ENCODE data around the gene EXOC3L2.

The EXOC3L2 gene

DNA sequence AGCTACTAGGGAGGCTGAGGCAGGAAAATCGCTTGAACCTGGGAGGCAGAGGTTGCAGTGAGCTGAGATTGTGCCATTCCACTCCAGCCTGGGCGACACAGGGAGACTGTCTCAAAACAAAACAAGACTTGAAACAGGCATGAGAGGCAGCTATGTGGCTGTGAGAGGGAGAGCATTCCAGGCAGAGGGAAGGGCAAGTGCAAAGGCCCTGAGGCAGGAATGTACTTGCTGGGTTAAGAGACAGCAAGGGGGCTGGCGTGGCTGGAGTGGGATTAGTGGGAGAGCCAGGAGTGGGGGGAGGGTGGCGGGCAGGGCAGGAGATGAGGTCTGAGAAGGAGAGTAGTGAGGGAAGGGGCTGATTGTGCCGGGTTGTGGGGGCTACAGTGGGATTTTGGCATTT, 21.3 kb downstream of the EXOC3L2 start:
- DNase-seq (ENCODE audit: insufficient read length, low spot score), result no peak
- no peak for FAIRE-seq

GRCh38 chr19:45222724-45223123, 22.5 kb downstream of the EXOC3L2 start:
- FAIRE-seq (no peak), DNase-seq (ENCODE audit: insufficient read length, low spot score) (no peak)

DNA sequence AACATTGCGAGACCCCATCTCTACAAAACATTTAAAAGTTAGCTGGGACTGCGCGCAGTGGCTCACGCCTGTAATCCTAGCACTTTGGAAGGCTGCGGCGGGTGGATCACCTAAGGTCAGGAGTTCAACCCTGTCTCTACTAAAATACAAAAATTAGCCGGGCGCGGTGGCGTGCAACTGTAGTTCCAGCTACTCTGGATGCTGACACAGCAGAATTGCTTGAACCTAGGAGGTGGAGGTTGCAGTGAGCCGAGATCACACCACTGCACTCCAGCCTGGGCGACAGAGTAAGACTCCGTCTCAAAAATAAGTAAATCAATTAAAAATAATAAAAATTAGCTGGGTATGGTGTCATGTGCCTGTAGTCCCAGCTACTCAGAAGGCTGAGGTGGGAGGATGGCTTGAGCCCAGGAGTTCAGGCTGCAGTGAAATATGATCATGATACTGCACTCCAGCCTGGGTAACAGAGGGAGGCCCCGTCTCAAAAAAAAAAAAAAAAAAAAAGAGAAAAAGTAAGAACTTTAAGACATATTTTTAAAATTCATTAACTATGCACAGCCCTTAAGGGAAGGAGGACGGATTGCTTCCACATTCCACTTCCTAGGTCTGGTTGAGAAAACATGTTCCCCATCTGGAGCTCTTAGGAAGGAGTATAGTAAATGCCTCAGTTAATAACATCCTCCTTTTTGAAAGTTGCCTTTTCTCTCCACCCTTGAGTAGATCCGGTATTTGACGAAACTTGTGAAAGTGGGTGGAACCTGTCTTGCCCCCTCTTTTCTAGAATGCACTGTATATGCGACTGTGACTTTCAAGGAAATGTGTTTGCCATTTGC, 26.1 kb downstream of the EXOC3L2 start:
- no peak for FAIRE-seq
- no peak for DNase-seq (ENCODE audit: insufficient read length, low spot score)

DNA sequence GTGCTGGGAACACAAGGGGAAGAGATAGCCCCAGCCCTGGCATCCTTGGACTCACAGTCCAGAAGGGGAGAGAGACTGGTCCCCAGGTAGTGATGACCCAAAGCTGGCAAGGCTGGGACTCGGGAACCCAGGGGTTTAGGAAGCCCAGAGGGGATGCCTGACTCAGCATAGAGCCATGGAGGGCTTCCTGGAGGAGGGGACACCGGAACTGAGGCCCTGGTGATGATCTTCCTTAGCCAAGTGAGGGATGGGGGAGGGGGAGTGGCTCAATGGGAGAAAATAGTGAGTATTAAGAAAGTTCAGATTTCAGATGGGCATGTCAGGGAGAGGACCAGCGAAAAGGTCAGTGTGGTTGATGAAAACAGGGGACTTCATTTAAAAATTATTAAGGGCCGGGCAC, 26.8 kb downstream of the EXOC3L2 start:
- no peak for FAIRE-seq
- no peak for DNase-seq (ENCODE audit: insufficient read length, low spot score)

DNA sequence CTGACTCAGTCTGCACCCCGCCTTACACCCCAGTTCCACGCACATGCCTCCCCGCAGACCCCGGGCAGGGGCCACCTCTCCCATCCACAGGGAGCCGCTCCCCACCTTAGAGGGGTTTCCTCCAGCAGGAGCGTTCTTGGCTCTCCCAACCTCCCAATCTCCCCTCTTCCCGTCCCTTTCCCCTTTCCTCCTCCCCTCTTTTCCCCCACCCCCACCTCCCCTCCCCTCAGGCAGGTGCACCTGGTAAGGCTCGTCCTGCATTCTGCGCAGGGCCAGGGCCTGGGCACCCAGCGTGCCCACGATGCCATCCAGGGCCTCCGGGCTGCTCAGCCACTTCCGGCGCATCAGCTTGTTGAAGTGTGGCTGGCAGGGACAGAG, 27.3 kb downstream of the EXOC3L2 start:
- DNase-seq (ENCODE audit: insufficient read length, low spot score), result no peak
- FAIRE-seq, result no peak

DNA sequence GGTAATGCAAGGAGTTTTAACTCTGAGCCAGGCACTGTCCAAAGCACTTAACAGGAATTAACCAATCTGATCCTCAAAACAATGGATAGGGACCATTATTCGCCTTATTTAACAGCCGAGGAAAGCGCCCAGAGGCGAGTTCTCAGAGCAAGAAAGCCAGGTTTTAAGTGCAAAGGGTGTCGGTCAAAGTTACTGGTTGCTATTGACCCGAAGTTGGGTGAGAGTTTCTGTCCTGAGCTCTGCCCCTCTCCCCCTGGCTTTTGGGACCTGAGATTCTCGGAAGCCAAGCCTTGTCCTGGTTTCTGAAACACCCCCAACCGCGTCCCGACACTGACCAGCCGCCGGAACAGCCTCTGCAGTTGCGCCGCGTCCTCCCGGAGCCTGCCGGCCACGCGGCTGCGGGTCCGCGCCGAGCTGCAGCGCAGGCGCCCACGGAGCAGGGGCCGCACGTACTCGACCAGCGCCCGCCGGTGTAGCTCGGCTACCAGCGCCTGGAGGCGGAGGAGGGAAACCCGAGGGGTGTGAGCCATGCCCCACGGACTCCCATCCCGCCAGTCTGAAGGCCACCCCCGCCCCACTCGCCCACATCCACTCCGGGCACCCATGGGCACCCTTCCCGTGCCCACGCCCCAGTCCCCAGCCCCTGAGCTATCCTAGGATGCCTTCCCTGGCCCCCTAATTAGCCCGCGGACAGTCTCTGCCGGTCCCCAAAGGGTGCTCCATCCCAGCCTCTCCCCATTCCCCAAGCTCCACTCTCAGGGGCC, 27.8 kb downstream of the EXOC3L2 start:
- FAIRE-seq (no peak), DNase-seq (ENCODE audit: insufficient read length, low spot score) (no peak)

- no peak for DNase-seq (ENCODE audit: insufficient read length, low spot score)
- no peak for FAIRE-seq
These were observed 28.5 kb downstream of the EXOC3L2 start for GRCh38 chr19:45216667-45217066.

GRCh38 chr19:45215391-45216191, 29.6 kb downstream of the EXOC3L2 start:
- FAIRE-seq (no peak), DNase-seq (ENCODE audit: insufficient read length, low spot score) (no peak)

DNA sequence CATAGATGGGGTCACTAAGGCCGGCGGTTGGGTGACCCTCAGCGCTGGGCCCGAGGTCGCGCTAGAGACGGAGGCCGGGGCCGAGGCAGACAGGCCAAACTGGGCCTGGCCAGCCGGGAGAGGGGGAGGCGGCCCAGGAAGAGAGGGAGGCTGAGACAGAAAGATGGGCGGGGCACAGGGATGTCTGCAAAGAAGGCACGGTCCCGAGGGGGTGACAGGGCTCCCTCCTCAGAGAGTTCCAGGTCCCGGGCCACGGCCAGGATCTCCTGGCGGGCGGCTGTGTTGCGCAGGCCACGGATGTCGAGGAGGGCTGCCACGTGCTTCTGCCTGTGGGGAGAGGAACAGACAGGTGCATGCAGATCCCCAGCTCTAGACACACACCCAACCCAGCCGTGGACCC, 32.2 kb downstream of the EXOC3L2 start:
- no peak for FAIRE-seq
- no peak for DNase-seq (ENCODE audit: insufficient read length, low spot score)

- no peak for DNase-seq (ENCODE audit: insufficient read length, low spot score)
- FAIRE-seq, result no peak
These were observed 33.3 kb downstream of the EXOC3L2 start for GRCh38 chr19:45211751-45212381.

- FAIRE-seq (no peak), DNase-seq (ENCODE audit: insufficient read length, low spot score) (no peak)
These were observed 38.9 kb downstream of the EXOC3L2 start for GRCh38 chr19:45206328-45206727.

- DNase-seq (ENCODE audit: insufficient read length, low spot score), result no peak
- FAIRE-seq, result no peak
These were observed 39.4 kb downstream of the EXOC3L2 start for GRCh38 chr19:45205810-45206209.

- DNase-seq (ENCODE audit: insufficient read length, low spot score) (no peak), FAIRE-seq (no peak)
These were observed 42.6 kb downstream of the EXOC3L2 start for GRCh38 chr19:45202637-45203036.

DNA sequence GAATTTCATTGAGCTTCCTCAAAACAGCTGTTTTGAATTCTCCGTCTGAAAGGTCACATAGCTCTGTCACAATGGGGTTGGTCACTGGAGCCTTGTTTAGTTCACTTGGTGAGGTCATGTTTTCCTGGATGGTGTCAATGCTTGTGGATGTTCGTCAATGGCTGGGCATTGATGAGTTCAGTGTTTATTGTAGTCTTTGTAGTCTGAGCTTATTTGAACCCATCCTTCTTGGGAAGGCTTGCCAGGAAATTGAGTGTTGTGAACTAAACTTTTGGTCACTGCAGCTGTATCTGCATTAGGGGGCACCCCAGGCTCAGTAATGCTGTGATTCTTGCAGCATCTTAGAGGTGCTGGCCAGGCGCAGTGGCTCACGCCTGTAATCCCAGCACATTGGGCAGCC, 44.6 kb downstream of the EXOC3L2 start:
- FAIRE-seq (peak; percentile 13), DNase-seq (ENCODE audit: insufficient read length, low spot score) (no peak)

DNA sequence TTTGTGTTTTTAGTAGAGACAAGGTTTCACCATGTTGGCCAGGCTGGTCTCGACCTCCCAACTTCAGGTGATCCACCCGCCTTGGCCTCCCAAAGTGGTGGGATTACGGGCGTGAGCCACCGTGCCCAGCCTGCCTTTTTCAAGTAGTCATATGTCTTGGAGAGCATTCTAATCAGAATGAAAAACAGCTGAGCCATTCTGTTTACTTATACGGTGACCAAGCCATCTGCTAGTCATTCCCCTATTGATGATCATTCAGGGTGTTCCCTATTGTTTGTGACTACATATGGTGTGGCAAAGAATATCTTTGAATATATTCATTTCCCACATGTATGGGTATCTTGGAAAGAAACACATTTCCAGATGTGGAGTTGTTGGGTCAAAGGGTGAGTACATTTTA, 49.4 kb downstream of the EXOC3L2 start:
- FAIRE-seq (no peak), DNase-seq (ENCODE audit: insufficient read length, low spot score) (no peak)

DNA sequence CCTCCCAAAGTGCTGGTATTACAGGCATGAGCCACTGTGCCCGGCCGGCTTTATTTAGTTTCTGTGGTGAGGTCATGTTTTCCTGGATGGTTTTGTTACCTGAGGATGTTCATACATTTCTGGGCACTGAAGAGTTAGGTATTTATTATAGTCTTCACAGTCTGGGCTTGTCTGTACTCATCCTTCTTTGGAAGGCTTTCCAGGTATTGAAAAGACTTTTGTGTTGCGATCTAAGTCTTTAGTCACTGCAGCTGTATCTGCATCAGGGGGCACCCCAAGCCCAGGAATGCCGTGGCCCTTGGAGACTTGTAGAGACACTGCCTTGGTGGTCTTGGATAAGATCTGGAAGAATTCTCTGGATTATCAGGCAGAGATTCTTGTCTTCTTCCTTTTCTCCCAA, 53.8 kb downstream of the EXOC3L2 start:
- DNase-seq (ENCODE audit: insufficient read length, low spot score), result no peak
- no peak for FAIRE-seq

DNA sequence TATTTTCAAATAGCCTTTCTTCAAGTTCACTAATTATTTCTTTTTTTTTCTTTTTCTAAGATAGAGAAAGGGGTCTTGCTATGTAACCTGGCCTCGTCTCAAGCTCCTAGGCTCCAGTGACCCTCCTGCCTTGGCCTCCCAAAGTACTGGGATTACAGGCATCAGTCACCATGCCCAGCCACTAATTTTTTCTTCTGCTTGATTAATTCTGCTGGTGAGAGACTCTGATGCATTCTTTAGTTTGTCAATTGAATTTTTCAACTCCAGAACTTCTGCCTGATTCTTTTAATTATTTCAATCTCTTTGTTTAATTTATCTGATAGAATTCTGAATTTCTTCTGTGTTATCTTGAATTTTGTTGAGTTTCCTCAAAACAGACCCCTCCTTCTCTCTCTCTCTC, 55.2 kb downstream of the EXOC3L2 start:
- FAIRE-seq, result no peak
- no peak for DNase-seq (ENCODE audit: insufficient read length, low spot score)

GRCh38 chr19:45187421-45188100, 57.6 kb downstream of the EXOC3L2 start:
- DNase-seq (ENCODE audit: insufficient read length, low spot score), result peak; percentile 47
- no peak for FAIRE-seq

- no peak for FAIRE-seq
- DNase-seq (ENCODE audit: insufficient read length, low spot score), result no peak
These were observed 58.5 kb downstream of the EXOC3L2 start for GRCh38 chr19:45186509-45187334.
